AG09309 (cell line): ENCODE measurements around the gene CACNG4.

Experiments
- DNase-seq: peaks from one replicate; pipeline ENCODE4 v3.0.0-alpha.2; 2010; ENCODE audit warnings: low read depth
- H3K4me3 ChIP-seq: 2 replicates; pipeline ENCODE4 v1.5.1; 2011; ENCODE audit warnings: mild to moderate bottlenecking, low read depth, low read length, moderate library complexity; ENCODE audit not compliant: control insufficient read depth
- CTCF ChIP-seq: IDR thresholded peaks from 2 replicates; pipeline ENCODE4 v1.5.1; 2011; ENCODE audit warnings: mild to moderate bottlenecking, low read depth, low read length, inconsistent platforms; ENCODE audit not compliant: insufficient read depth, control insufficient read depth; ENCODE audit errors: missing control alignments

Gene CACNG4

GRCh38 chr17:66948061-66948750 is 16.3 kb upstream of the CACNG4 start:
- H3K4me3 ChIP-seq = no peak overlapping the region
- DNase-seq = no peak
- TF ChIP-seq CTCF = no peak

- TF ChIP-seq CTCF = no peak
- peak; percentile 4 for DNase-seq
- H3K4me3 ChIP-seq = no peak overlapping the region
These were observed 15.0 kb upstream of the CACNG4 start for GRCh38 chr17:66949501-66949900.

DNA sequence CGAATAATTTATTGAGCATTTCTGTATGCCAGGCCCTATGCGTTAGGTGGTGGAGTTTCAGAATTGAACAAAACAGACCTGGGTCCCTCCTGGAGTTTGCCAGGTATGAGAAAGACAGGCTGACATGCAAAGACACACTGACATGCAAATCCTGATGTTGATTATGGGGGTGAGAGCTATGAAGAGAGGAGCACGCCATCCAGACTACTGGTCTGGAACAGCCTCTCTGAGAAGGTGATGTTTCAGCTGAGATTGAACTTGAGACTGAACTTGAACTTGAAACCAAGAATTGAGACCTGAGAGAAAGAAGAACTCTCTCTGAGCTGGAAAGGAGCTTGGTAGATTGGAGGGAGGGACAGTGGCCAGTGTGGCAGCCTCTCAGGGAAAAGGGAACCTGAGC is 14.2 kb upstream of the CACNG4 start:
- DNase-seq = no peak
- H3K4me3 ChIP-seq = no peak overlapping the region
- TF ChIP-seq CTCF = no peak

DNA sequence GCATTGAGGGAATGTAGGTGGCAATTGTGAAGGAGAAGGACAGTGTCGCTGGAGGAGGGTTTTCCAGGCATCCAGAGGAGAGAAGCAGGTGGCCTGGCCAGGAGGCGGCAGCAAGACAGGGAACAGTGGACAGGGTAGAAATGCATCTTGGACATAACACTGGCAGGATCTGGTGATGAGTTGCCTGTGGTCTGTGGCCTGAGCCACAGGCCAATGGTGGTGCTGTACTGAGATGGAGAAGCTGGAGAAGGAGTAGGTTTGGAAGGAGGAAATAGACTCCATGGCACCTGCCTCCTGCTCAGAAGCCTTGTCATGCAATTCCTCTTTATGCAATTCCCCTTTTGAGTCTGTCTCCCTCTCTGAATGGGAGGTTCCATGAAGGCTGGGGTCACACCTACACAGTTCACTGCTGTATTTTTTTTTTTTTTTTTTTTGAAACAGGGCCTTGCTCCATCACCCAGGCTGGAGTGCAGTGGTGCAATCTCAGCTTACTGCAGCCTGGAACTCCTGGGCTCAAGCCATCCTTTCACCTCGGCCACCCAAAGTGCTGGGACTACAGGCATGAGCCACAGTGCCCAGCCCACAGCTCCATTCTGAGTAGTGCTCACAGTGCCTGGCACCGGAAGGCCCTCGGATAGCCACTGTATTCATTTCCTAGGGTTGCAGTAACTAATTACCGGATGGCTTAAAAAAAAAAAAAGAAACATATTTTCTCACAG is 13.5 kb upstream of the CACNG4 start:
- no peak overlapping the region for H3K4me3 ChIP-seq
- no peak for DNase-seq
- TF ChIP-seq CTCF = no peak

DNA sequence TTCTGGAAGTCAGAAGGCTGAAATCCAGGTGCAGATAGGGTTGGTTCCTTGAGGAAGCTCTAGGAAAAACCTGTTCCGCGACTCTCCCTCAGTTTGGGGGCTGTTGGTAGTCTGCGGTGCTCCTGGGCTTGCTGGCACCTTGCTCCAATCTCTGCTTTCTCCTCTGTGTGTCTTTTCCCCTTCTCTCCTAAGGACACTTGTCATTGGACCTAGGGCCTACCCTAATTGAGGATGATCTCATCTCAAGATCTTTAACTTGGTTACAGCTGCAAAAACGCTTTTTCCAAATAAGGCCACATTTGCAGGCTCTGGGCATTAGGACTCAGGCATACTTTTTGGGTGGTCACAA is 12.9 kb upstream of the CACNG4 start:
- no peak overlapping the region for H3K4me3 ChIP-seq
- no peak for TF ChIP-seq CTCF
- DNase-seq = no peak

DNA sequence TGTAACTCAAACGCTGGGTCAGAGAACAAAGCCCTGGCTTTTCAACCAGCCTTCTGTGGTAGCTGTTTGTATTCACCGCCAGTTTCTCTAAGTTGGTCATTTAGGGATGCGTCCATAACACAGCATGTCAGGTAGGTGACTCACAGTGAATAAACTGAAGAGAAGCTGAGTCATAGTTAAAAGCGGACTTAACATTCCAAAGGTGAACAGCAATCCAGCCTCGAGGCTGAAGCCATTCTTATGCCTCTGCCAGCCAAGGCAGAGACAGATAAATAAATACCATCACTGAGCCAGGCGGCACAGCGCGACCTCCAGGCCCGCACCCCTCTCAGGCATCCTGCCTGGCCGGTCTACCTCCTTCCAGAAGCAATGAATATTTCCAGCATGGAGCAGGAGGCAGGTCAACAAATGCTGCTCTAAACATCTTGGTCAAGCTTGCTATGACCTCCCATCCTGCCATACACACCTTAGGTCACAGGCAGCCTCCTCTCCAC is 12.4 kb upstream of the CACNG4 start:
- no peak overlapping the region for H3K4me3 ChIP-seq
- no peak for TF ChIP-seq CTCF
- peak; percentile 75 for DNase-seq
